Esophagus muscularis mucosa (tissue), 4 donors: ENCODE data around the gene CTNNA2.

ENCODE experiments used
- CTCF ChIP-seq, 3 experiments: fragments of 200-600 bp in 2 of 3; fragments of 450-650 bp in 1 of 3; sonication (generic) in 2 of 3; IDR thresholded peaks; one replicate each; pipeline ENCODE4 v1.5.1; 2017 to 2019; ENCODE audit warnings: antibody characterized with exemption in 3 of 3, mild to moderate bottlenecking in 2 of 3, moderate library complexity in 1 of 3
- EP300 ChIP-seq: sonication (generic); formaldehyde crosslinking; IDR thresholded peaks from one replicate; pipeline ENCODE4 v1.6.1; 2017; ENCODE audit warnings: antibody characterized with exemption
- POLR2A ChIP-seq: fragments of 450-650 bp; IDR thresholded peaks from one replicate; pipeline ENCODE4 v1.6.1; 2017; ENCODE audit warnings: antibody characterized with exemption, moderate library complexity, mild to moderate bottlenecking, low read depth
- POLR2AphosphoS5 ChIP-seq, 2 donors: sonication (generic); formaldehyde crosslinking; IDR thresholded peaks; one replicate each; pipeline ENCODE4 v1.6.1; 2017; ENCODE audit warnings: antibody characterized with exemption in 2 of 2

GRCh38 chr2:80592106-80592505 is 1079.3 kb downstream of the CTNNA2 start:
- TF ChIP-seq CTCF (IDR thresholded peaks at IDR 0.05), result no peak
- no peak for TF ChIP-seq POLR2A
- no peak for TF ChIP-seq EP300
- no peak for TF ChIP-seq POLR2AphosphoS5 (IDR thresholded peaks at IDR 0.05)
